Measurements from ENCODE around the gene KRTAP4-16.
"Not testable (repeated sequence)": the region's sequence is repeated elsewhere in the genome, so short reads cannot be mapped to it uniquely, and the experiment has no call there.

Gene KRTAP4-16

DNA sequence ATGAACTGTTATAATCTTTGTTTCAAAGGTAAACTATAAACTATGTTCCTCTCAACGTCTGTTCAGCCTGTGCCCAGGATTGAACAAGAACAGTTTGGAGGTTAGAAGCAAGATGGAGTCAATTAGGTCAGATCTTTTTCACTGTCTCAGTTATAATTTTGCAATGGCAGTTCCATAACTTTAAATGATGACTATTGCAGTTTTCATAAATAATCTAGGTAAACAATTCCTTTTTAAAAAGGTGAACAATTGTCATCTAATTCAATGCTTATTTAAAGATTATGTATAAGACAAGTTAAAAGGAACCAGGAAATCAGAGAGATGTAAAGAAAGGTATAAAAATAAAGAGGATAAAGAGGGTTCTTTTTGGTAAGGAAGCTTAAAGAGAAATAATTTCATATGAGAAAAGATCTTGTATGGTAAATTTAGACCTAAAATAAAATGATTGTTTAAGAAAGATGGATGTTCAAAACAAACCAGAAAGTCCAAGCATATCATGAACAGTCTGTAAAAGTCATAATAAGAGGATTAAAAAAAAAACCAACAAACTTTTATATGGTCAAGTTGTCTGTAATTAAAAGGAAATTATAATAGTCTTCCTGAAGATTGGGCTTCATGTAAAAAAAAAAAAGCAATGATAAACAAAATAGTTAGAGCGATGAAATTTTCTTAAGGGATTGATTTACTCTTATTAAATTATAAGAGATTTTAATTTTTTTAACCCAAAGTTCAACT is 9.3 kb upstream of the KRTAP4-16 start:
- TF ChIP-seq, protein P1, sequence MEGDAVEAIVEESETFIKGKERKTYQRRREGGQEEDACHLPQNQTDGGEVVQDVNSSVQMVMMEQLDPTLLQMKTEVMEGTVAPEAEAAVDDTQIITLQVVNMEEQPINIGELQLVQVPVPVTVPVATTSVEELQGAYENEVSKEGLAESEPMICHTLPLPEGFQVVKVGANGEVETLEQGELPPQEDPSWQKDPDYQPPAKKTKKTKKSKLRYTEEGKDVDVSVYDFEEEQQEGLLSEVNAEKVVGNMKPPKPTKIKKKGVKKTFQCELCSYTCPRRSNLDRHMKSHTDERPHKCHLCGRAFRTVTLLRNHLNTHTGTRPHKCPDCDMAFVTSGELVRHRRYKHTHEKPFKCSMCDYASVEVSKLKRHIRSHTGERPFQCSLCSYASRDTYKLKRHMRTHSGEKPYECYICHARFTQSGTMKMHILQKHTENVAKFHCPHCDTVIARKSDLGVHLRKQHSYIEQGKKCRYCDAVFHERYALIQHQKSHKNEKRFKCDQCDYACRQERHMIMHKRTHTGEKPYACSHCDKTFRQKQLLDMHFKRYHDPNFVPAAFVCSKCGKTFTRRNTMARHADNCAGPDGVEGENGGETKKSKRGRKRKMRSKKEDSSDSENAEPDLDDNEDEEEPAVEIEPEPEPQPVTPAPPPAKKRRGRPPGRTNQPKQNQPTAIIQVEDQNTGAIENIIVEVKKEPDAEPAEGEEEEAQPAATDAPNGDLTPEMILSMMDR (IDR thresholded peaks at IDR 0.05; ENCODE audit: extremely low read depth, missing control alignments), result no peak
- no peak for DNase-seq (ENCODE audit: low spot score)

DNA sequence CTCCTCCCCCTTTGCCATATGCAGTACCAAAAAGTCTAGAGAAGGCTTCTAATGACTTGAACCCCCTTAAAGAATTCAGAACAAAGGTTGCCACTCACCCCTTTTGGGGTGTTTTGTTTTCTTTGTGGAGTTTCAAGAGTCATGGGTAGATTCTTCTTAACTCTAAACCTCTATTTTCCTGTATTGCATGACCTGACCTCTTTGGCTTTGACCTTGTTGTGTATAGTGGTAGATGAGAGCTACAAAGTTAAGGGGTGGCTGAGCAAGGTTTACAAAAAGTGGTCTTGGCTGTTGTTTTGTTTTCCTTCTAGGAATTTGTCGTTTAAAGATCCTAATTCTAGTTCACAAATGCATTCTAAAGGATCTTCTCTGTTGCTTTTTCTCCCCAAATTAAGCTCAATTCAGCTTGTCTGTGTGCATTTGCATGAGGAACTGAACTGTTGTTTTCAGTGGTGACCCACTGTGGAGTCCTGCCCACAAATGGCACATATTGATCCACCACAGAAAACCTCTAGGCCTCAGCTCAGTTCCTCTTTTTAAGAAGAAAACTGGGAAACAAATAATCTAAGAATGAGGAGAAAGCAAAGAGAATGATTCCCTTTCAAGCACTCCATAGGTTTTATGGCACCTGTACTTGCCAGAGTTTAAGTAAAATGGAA is 6.8 kb upstream of the KRTAP4-16 start:
- DNase-seq (ENCODE audit: low spot score), result not testable (repeated sequence)

DNA sequence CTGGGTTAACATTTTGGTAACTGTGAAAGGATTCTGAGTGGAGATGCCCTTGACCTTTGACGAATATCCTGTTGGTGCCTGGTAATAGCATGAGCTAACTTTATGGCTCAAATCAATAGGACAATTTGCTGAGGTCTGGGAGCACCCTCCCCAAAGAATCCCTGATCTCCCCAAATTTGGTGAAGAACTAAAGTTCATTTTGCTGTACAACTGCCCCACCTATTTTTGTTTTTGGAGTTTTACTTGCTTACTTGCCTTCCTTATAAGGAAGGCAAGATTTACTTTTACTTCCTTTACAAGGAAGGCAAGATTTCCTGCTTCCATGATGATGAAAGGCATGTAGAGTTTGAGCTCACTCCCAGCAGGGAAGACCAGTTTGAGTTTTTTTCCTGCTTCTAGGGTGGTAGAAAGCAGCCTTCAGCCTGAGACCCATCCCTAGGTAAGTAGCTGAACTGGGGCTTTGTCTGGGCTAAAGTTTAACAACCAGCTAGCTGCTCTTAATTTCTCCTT is 6.0 kb upstream of the KRTAP4-16 start:
- DNase-seq (ENCODE audit: low spot score), result no peak
- TF ChIP-seq, protein P1 (IDR thresholded peaks at IDR 0.05; ENCODE audit: extremely low read depth, missing control alignments), result no peak

DNA sequence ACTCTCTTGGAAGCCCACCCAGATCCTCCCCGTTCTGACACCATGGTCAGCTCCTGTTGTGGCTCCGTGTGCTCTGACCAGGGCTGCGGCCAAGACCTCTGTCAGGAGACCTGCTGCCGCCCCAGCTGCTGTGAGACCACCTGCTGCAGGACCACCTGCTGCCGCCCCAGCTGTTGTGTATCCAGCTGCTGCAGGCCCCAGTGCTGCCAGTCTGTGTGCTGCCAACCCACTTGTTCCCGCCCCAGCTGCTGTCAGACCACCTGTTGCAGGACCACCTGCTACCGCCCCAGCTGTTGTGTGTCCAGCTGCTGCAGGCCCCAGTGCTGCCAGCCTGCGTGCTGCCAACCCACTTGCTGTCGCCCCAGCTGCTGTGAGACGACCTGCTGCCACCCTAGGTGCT is 3.3 kb upstream of the KRTAP4-16 start, which contains the start of gene KRTAP4-9:
Gene KRTAP4-9 (plus strand): TSS at position 43 of the 400 bp plus-strand sequence. CDS start 0 bp downstream, at position 43.
- DNase-seq (ENCODE audit: low spot score), result not testable (repeated sequence)

DNA sequence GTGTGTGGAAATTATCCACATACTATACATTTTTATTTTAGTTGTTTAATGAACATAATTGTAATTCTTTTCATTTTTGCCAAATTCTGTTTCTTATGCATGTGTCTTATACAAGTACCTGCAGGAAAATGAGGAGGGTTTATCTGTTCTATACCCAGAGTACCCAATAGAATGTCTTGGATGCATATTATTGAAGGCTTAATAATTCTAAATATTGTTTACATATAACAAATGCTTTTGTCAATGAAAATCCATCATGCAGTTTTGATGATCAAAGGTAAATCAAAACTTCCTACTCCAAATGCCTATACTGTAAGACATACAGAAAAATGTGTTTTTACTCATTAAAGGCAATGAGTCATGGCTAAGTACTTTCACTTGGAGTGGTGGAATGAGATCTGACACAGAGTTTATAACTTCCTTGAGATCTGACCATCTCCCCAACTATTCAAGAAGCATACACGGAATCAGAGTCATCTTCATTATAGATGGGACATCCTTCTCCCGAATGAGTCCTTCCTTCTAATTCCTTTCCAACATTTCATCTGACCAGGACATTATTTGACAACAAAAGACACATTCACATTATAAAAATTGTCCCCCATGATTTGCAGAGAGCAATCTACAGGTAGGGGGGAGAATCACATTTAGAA is 2.5 kb upstream of the KRTAP4-16 start:
- DNase-seq (ENCODE audit: low spot score), result not testable (repeated sequence)

DNA sequence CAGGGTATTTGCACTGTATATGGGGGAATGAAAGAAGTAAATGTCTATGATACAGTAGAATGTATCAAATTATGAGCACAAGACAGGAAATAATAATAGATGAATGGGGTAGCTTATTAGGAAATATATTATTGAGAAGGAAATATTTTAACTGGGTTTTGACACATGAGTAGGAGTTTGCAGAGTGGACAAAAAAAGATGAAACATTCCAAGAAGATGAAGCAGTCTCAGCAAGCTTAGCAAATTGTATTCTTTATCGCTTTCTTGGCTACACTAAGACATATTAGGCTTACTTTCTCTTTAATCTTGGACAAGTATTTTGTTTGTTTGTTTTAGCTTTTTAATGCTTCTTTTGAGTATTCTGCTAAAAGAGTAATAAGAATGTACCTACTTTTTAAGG is 1.9 kb upstream of the KRTAP4-16 start:
- no peak for DNase-seq (ENCODE audit: low spot score)
- TF ChIP-seq, protein P1 (IDR thresholded peaks at IDR 0.05; ENCODE audit: extremely low read depth, missing control alignments), result no peak

DNA sequence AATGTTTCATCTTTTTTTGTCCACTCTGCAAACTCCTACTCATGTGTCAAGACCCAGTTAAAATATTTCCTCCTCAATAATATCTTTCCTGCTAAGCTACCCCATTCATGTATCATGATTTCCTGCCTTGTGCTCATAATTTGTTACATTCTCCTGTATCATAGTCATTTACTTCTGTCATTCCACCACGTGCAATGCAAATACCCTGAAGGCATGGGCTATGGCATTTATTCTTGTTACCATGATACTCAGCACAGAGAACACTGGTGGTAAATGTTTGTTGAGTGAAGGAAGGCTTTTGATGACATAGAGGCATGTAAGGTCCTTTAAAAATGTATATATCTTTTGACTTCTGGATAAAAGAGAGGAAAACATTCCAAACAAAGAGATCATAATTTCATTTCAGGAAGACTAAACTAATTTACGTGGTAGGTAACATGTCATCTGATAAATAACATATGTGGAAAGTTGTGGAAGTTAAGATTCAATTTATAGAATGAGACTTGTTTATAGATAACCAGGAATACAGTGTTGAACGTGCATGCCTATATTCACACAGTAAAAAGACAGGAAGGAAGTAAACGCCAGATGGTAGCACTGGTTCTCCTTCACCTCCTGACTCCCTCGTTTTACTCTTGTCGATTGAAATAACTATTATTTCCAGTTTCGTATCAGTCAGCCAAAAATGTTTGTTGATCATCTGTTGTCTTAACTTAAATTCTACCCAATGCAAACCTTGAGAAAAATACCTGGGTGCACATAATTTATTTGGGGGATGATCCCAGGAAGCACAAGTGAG is 2.1 kb downstream of the KRTAP4-16 start:
- DNase-seq (ENCODE audit: low spot score), result not testable (repeated sequence)

DNA sequence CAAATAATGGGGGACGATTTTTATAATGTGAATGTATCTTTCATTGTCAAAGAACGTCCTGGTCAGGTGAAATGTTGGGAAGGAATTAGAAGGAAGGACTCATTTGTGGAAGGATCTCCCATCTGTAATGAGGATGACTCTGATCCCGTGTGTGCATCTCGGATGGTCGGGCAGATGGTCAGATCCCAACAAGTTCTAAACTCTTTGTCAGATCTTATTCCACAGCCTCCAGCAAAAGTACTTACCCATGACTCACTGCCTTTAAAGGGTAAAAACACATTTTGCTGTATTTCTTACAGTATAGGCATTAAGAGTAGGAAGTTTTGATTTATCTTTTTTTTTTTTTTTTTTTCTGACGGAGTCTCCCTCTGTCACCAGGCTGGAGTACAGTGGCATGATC is 3.5 kb downstream of the KRTAP4-16 start:
- TF ChIP-seq, protein P1 (IDR thresholded peaks at IDR 0.05; ENCODE audit: extremely low read depth, missing control alignments), result no peak
- DNase-seq (ENCODE audit: low spot score), result no peak

DNA sequence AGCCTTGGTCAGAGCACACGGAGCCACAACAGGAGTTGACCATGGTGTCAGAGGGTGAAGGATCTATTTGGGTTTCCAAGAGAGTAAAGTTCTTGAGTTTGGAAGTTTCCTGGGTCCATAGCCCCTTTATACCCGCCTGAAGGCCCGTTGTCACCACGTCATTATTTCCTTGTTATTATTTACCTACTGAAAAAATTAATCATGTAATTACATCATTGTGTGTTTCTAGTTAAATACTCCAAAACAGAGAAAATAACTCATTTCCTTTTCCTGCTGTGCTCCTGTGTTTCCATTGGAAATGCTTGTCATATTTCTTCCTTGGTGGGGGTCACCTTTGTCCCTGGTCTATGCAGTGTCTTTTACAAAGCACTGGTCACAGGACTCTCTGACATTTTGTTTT is 4.0 kb downstream of the KRTAP4-16 start, which contains the start of gene KRTAP4-8:
Gene KRTAP4-8 (minus strand): TSS at position 101 of the 400 bp plus-strand sequence. CDS start 58 bp downstream, at position 43.
- no peak for DNase-seq (ENCODE audit: low spot score)
- TF ChIP-seq, protein P1 (IDR thresholded peaks at IDR 0.05; ENCODE audit: extremely low read depth, missing control alignments), result no peak

Measured in GM20000 (cell line).